ENCODE results near the gene EPN2. TPM values are rescaled to one million over a fixed set of nuclear protein-coding genes. Genes with fewer than 3 reads are reported as not detected.
"Not testable (repeated sequence)": the region's sequence is repeated elsewhere in the genome, so short reads cannot be mapped to it uniquely, and the experiment has no call there.

EPN2 gene
- total and polyA plus RNA-seq, 9 donors: 21.6 to 68.9 (median 52.7) TPM

DNA sequence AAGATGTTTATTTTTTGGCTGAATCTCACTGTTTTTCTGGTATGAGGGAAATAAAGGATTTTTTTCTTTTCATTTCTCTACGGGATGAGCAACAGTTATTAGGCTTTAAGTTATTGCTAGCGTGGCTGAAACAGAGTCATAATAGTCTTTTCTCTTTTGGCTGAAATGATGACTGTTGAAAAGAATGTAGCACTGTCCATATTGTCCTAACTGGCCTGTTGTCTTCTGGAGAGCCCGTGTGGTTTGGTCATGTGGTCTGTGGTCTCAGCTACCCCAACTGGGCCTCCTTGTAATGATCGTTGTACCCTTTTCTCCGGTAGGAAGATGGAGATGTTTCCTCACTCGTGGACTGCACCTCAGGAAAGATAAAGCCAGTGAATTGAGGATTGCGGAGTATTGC is 36.6 kb downstream of the EPN2 start:
- Histone ChIP-seq H3K4me3 (no peak overlapping the region), H3K27me3 (no peaks in the 10 kb centered on the region), H3K9me3 (no peaks in the 10 kb centered on the region), H3K36me3 (no peaks in the 10 kb centered on the region), H3K27ac (no peak overlapping the region), H3K4me1 (ENCODE audit: insufficient read depth) (peaks cover 2% of the 10 kb centered on the region)
- intact Hi-C loops (cut with DNase I): no loop called here
- no peak for TF ChIP-seq EP300 (IDR thresholded peaks at IDR 0.05)
- 85 to 88% (median 87%) methylated on average over 7 of the region's 7 CpGs for WGBS, 3 donors
- no peak for DNase-seq

DNA sequence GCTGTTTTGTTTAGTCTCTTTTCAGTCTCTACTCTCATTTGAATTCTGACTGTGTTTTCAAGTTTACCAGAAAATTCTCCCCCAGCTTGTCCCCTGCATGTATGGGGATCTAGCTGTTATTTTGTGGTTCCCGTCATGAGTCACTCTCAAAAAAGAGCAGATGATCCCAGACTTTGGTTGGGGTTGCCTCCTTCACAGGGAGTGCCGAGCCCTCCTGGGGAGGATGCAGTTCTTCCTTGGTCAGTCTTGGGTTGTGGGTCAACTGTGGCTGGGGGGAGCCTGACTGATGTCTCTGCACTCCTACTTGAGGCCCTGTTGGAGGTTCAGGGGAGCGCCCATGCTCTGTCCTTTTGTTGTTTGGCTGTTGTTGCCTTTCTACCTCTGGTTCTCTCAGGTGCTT is 37.7 kb downstream of the EPN2 start:
- Histone ChIP-seq H3K4me3 (no peak overlapping the region), H3K36me3 (no peaks in the 10 kb centered on the region), H3K9me3 (no peaks in the 10 kb centered on the region), H3K27ac (no peak overlapping the region), H3K4me1 (ENCODE audit: insufficient read depth) (no peaks in the 10 kb centered on the region), H3K27me3 (no peaks in the 10 kb centered on the region)
- intact Hi-C loops (cut with DNase I): no loop called here
- TF ChIP-seq, protein P1, sequence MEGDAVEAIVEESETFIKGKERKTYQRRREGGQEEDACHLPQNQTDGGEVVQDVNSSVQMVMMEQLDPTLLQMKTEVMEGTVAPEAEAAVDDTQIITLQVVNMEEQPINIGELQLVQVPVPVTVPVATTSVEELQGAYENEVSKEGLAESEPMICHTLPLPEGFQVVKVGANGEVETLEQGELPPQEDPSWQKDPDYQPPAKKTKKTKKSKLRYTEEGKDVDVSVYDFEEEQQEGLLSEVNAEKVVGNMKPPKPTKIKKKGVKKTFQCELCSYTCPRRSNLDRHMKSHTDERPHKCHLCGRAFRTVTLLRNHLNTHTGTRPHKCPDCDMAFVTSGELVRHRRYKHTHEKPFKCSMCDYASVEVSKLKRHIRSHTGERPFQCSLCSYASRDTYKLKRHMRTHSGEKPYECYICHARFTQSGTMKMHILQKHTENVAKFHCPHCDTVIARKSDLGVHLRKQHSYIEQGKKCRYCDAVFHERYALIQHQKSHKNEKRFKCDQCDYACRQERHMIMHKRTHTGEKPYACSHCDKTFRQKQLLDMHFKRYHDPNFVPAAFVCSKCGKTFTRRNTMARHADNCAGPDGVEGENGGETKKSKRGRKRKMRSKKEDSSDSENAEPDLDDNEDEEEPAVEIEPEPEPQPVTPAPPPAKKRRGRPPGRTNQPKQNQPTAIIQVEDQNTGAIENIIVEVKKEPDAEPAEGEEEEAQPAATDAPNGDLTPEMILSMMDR (IDR thresholded peaks at IDR 0.05): no peak
- TF ChIP-seq EP300 (IDR thresholded peaks at IDR 0.05) (no peak), POLR2A (IDR thresholded peaks at IDR 0.05) (no peak)
- 71 to 93% (median 85%) methylated on average over 3 of the region's 3 CpGs for WGBS, 3 donors
- no peak for DNase-seq

DNA sequence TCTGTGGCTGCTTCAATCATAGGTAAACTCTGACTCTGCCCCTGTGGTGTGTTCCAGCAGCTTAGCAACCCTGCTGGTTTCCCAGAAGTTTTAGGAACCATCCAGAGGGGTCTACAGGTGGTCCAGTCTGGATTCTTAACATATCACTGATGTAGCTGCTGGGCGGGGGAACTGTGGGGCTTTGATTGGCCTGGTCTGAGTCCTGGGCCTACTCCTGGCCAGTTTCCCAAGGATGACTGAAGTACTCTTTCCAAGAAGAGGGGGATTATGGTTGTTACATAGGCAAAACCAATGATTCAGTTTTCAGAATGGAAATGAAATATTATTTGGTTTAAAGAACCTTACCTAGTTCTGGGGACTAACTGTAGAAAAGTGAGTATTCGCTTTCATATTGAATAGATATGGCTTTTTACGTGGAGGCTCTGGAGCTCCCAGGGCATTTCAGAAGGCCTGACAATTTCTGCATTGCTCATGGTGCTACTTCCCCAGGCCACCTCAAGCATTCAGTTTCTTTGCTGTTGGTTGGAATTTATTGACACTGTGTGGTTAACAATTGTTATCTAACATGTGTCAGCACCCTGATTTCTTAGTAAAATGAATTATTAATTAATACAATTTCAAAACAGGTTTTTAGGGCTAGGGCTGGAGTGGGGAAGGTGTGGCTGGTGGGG is 38.4 kb downstream of the EPN2 start:
- Histone ChIP-seq H3K4me1 (ENCODE audit: insufficient read depth) (no peaks in the 10 kb centered on the region), H3K9me3 (no peaks in the 10 kb centered on the region), H3K27me3 (no peaks in the 10 kb centered on the region), H3K27ac (no peak overlapping the region), H3K4me3 (no peak overlapping the region), H3K36me3 (no peaks in the 10 kb centered on the region)
- TF ChIP-seq POLR2A (IDR thresholded peaks at IDR 0.05) (no peak), EP300 (IDR thresholded peaks at IDR 0.05) (no peak)
- TF ChIP-seq, protein P1 (IDR thresholded peaks at IDR 0.05): no peak
- no peak for DNase-seq
- 80 to 92% (median 81%) methylated on average over 3 of the region's 3 CpGs for WGBS, 3 donors
- intact Hi-C loops (cut with DNase I): no loop called here

DNA sequence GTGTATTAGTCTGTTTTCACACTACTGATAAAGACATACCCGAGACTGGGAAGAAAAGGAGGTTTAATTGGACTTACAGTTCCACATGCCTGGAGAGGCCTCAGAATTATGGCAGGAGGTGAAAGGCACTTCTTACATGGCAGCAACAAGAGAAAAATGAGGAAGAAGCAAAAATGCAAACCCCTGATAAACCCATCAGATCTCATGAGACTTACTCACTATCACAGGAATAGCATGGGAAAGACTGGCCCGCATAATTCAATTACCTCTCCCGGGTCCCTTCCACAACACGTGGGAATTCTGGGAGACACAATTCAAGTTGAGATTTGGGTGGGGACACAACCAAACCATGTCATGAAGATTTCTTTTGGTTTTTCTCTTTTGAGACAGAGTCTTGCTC is 41.1 kb downstream of the EPN2 start:
- H3K27me3 ChIP-seq; H3K27ac ChIP-seq; DNase-seq; H3K9me3 ChIP-seq; H3K36me3 ChIP-seq; H3K4me3 ChIP-seq; H3K4me1 ChIP-seq (ENCODE audit: insufficient read depth); intact Hi-C loops (cut with DNase I): not testable (repeated sequence)
- WGBS, 3 donors: 84 to 94% (median 91%) methylated on average over 4 of the region's 4 CpGs

DNA sequence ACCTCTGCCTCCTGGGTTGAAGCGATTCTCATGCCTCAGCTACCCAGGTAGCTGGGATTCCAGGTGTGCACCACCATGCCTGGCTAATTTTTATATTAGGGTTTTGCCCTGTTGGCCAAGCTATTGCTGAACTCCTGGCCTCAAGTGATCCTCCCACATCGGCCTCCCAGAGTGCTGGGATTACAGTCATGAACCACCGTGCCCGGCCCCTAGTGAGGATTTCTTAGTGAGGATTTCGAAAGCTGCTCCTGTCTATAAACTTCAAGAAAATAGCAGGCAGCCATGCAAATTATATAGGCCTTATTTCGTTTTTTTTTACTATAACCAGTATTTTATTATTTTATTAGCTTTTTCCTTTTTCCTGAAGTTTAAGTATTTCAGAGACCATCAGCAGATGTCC is 41.6 kb downstream of the EPN2 start:
- 93 to 95% (median 93%) methylated on average over 6 of the region's 6 CpGs for WGBS, 3 donors
- TF ChIP-seq POLR2A (IDR thresholded peaks at IDR 0.05) (no peak), EP300 (IDR thresholded peaks at IDR 0.05) (no peak)
- TF ChIP-seq, protein P1 (IDR thresholded peaks at IDR 0.05): no peak
- no peaks in the 10 kb centered on the region for H3K27me3 ChIP-seq
- H3K36me3 ChIP-seq: no peaks in the 10 kb centered on the region
- H3K4me3 ChIP-seq: no peak overlapping the region
- no peaks in the 10 kb centered on the region for H3K4me1 ChIP-seq (ENCODE audit: insufficient read depth)
- no peaks in the 10 kb centered on the region for H3K9me3 ChIP-seq
- no peak overlapping the region for H3K27ac ChIP-seq
- intact Hi-C loops (cut with DNase I): no loop called here
- no peak for DNase-seq
